Activated CD4-positive, alpha-beta memory T cell treated with anti-CD3 and anti-CD28 coated beads for 36 hours (primary cell): ENCODE measurements around the gene IKZF2. TPM values are rescaled to one million over a fixed set of nuclear protein-coding genes. Genes with fewer than 3 reads are reported as not detected.

Experiments
- CTCF ChIA-PET: fragments of 350-600 bp; sonication (Branson Sonifier 250); formaldehyde crosslinking; loops from one replicate; lab custom pipeline; 2021; ENCODE audit warnings: antibody characterized with exemption, inconsistent platforms; lab: Charles Lee
- POLR2A ChIA-PET: fragments of 350-600 bp; sonication (Branson Sonifier 250); formaldehyde crosslinking; loops from one replicate; lab custom pipeline; 2021; ENCODE audit warnings: antibody characterized with exemption; lab: Charles Lee
- DNase-seq: peaks from one replicate; pipeline ENCODE4 v3.0.0-alpha.2; 2020
- H3K27ac Mint-ChIP-seq: one replicate; pipeline ENCODE4 v1.8.0; 2021; ENCODE audit warnings: mixed read lengths
- H3K27me3 Mint-ChIP-seq: one replicate; pipeline ENCODE4 v1.8.0; 2021; ENCODE audit warnings: mixed read lengths
- H3K36me3 Mint-ChIP-seq: one replicate; pipeline ENCODE4 v1.8.0; 2021; ENCODE audit warnings: mixed read lengths
- H3K4me1 Mint-ChIP-seq: one replicate; pipeline ENCODE4 v1.8.0; 2021; ENCODE audit warnings: low read depth, mixed read lengths
- H3K4me3 Mint-ChIP-seq: one replicate; pipeline ENCODE4 v1.8.0; 2021; ENCODE audit warnings: mild to moderate bottlenecking, mixed read lengths
- H3K9me3 Mint-ChIP-seq: one replicate; pipeline ENCODE4 v1.8.0; 2021; ENCODE audit warnings: mixed read lengths
- intact Hi-C: fragments of 100-400 bp; cut with micrococcal nuclease; formaldehyde crosslinking; loops from one replicate; pipeline ENCODE4 v1.15.1; 2023
- total RNA-seq, 2 experiments: library from RNA; stranded (reverse); gene quantifications; one replicate each; pipeline ENCODE4 v1.2.3, GENCODE V29; 2021

The IKZF2 gene
- total RNA-seq, 2 experiments from 2014 or later = 8.1 to 9.1 TPM

GRCh38 chr2:213020268-213020667 is 131.1 kb downstream of the IKZF2 start:
- Mint-ChIP-seq H3K9me3 (no peaks in the 10 kb centered on the region), H3K4me1 (peaks cover 33% of the 10 kb centered on the region), H3K4me3 (no peak overlapping the region), H3K27me3 (peaks cover 8% of the 10 kb centered on the region), H3K36me3 (no peaks in the 10 kb centered on the region), H3K27ac (no peak overlapping the region)
- CTCF ChIA-PET = no interaction called here
- intact Hi-C loops = no loop called here
- POLR2A ChIA-PET = no interaction called here
- no peak for DNase-seq

GRCh38 chr2:213019368-213019767 is 132.0 kb downstream of the IKZF2 start:
- no peak overlapping the region for H3K4me3 Mint-ChIP-seq
- H3K36me3 Mint-ChIP-seq = no peaks in the 10 kb centered on the region
- no peak for DNase-seq
- H3K27ac Mint-ChIP-seq = no peak overlapping the region
- ChIA-PET POLR2A (no interaction called here), CTCF (no interaction called here)
- peaks cover 10% of the 10 kb centered on the region for H3K27me3 Mint-ChIP-seq
- H3K9me3 Mint-ChIP-seq = no peaks in the 10 kb centered on the region
- H3K4me1 Mint-ChIP-seq = peaks cover 36% of the 10 kb centered on the region
- intact Hi-C loops = loop anchor here (5.0 kb wide), 1 partner anchor 157 kb away; no protein-coding TSS in a partner anchor

GRCh38 chr2:213018340-213018901 is 133.0 kb downstream of the IKZF2 start:
- POLR2A ChIA-PET = no interaction called here
- intact Hi-C loops = loop anchor here (5.0 kb wide), 1 partner anchor 156 kb away; no protein-coding TSS in a partner anchor
- H3K27me3 Mint-ChIP-seq = peaks cover 10% of the 10 kb centered on the region
- H3K4me1 Mint-ChIP-seq = peaks cover 36% of the 10 kb centered on the region
- no peaks in the 10 kb centered on the region for H3K36me3 Mint-ChIP-seq
- no peak overlapping the region for H3K4me3 Mint-ChIP-seq
- DNase-seq = no peak
- no peaks in the 10 kb centered on the region for H3K9me3 Mint-ChIP-seq
- CTCF ChIA-PET = interaction anchor here (1.4 kb wide), 1 partner anchor 108 kb away, joined by 3 read pairs; no protein-coding TSS in a partner anchor
- no peak overlapping the region for H3K27ac Mint-ChIP-seq

GRCh38 chr2:213017404-213017803 is 134.0 kb downstream of the IKZF2 start:
- H3K27ac Mint-ChIP-seq = no peak overlapping the region
- no peaks in the 10 kb centered on the region for H3K36me3 Mint-ChIP-seq
- H3K4me1 Mint-ChIP-seq = peaks cover 36% of the 10 kb centered on the region
- intact Hi-C loops = loop anchor here (2.0 to 5.0 kb wide), 4 partner anchors 49 to 287 kb away; no protein-coding TSS in a partner anchor
- CTCF ChIA-PET = interaction anchor here (1.4 kb wide), 1 partner anchor 109 kb away, joined by 3 read pairs; no protein-coding TSS in a partner anchor
- POLR2A ChIA-PET = interaction anchor here (0.7 kb wide), 1 partner anchor 9 kb away, joined by 3 read pairs; no protein-coding TSS in a partner anchor
- peaks cover 10% of the 10 kb centered on the region for H3K27me3 Mint-ChIP-seq
- no peak overlapping the region for H3K4me3 Mint-ChIP-seq
- H3K9me3 Mint-ChIP-seq = no peaks in the 10 kb centered on the region
- no peak for DNase-seq

- H3K4me1 Mint-ChIP-seq = peaks cover 31% of the 10 kb centered on the region
- H3K9me3 Mint-ChIP-seq = no peaks in the 10 kb centered on the region
- H3K27me3 Mint-ChIP-seq = peaks cover 10% of the 10 kb centered on the region
- DNase-seq = no peak
- ChIA-PET CTCF (interaction anchor here (1.4 kb wide), 1 partner anchor 109 kb away, joined by 3 read pairs; no protein-coding TSS in a partner anchor), POLR2A (interaction anchor here (0.7 kb wide), 1 partner anchor 9 kb away, joined by 3 read pairs; no protein-coding TSS in a partner anchor)
- no peak overlapping the region for H3K4me3 Mint-ChIP-seq
- no peaks in the 10 kb centered on the region for H3K36me3 Mint-ChIP-seq
- intact Hi-C loops = loop anchor here (1.0 to 5.0 kb wide), 5 partner anchors 48 to 286 kb away; no protein-coding TSS in a partner anchor
- no peak overlapping the region for H3K27ac Mint-ChIP-seq
Observed at GRCh38 chr2:213016984-213017351, 134.4 kb downstream of the IKZF2 start.

- intact Hi-C loops = loop anchor here (1.0 to 5.0 kb wide), 5 partner anchors 48 to 286 kb away; no protein-coding TSS in a partner anchor
- H3K4me3 Mint-ChIP-seq = no peak overlapping the region
- H3K27me3 Mint-ChIP-seq = peaks cover 10% of the 10 kb centered on the region
- ChIA-PET CTCF (no interaction called here), POLR2A (interaction anchor here (0.8 kb wide), 1 partner anchor 14 kb away, joined by 3 read pairs; no protein-coding TSS in a partner anchor)
- DNase-seq = no peak
- H3K27ac Mint-ChIP-seq = no peak overlapping the region
- no peaks in the 10 kb centered on the region for H3K36me3 Mint-ChIP-seq
- H3K4me1 Mint-ChIP-seq = peaks cover 28% of the 10 kb centered on the region
- no peaks in the 10 kb centered on the region for H3K9me3 Mint-ChIP-seq
Observed at GRCh38 chr2:213016166-213016983, 135.0 kb downstream of the IKZF2 start.

- H3K27ac Mint-ChIP-seq = peak overlapping the region; percentile 58
- H3K4me3 Mint-ChIP-seq = peak overlapping the region; percentile 35
- peak; percentile 76 for DNase-seq
- peaks cover 26% of the 10 kb centered on the region for H3K4me1 Mint-ChIP-seq
- ChIA-PET CTCF (interaction anchor here (0.6 kb wide), 1 partner anchor 100 kb away, joined by 4 read pairs; no protein-coding TSS in a partner anchor), POLR2A (interaction anchor here (0.8 kb wide), 1 partner anchor 13 kb away, joined by 3 read pairs; no protein-coding TSS in a partner anchor)
- intact Hi-C loops = loop anchor here (1.0 to 5.0 kb wide), 7 partner anchors 19 to 285 kb away; no protein-coding TSS in a partner anchor
- H3K9me3 Mint-ChIP-seq = no peaks in the 10 kb centered on the region
- H3K27me3 Mint-ChIP-seq = peaks cover 13% of the 10 kb centered on the region
- H3K36me3 Mint-ChIP-seq = no peaks in the 10 kb centered on the region
Observed at GRCh38 chr2:213015387-213016165, 135.8 kb downstream of the IKZF2 start.

- no peak overlapping the region for H3K4me3 Mint-ChIP-seq
- ChIA-PET CTCF (interaction anchor here (0.9 kb wide), 1 partner anchor 22 kb away, joined by 4 read pairs; no protein-coding TSS in a partner anchor), POLR2A (no interaction called here)
- no peaks in the 10 kb centered on the region for H3K36me3 Mint-ChIP-seq
- no peaks in the 10 kb centered on the region for H3K9me3 Mint-ChIP-seq
- peaks cover 13% of the 10 kb centered on the region for H3K27me3 Mint-ChIP-seq
- intact Hi-C loops = loop anchor here (2.0 kb wide), 1 partner anchor 139 kb away; no protein-coding TSS in a partner anchor
- no peak overlapping the region for H3K27ac Mint-ChIP-seq
- DNase-seq = no peak
- H3K4me1 Mint-ChIP-seq = peaks cover 26% of the 10 kb centered on the region
Observed at GRCh38 chr2:213013979-213014378, 137.4 kb downstream of the IKZF2 start.

GRCh38 chr2:213011505-213011904 is 139.9 kb downstream of the IKZF2 start:
- Mint-ChIP-seq H3K9me3 (no peaks in the 10 kb centered on the region), H3K4me1 (peaks cover 15% of the 10 kb centered on the region), H3K36me3 (no peaks in the 10 kb centered on the region), H3K27ac (no peak overlapping the region), H3K27me3 (peaks cover 6% of the 10 kb centered on the region), H3K4me3 (no peak overlapping the region)
- intact Hi-C loops = no loop called here
- ChIA-PET CTCF (interaction anchor here (1.1 kb wide), 1 partner anchor 142 kb away, joined by 3 read pairs; no protein-coding TSS in a partner anchor), POLR2A (no interaction called here)
- no peak for DNase-seq

- Mint-ChIP-seq H3K36me3 (no peaks in the 10 kb centered on the region), H3K4me3 (no peak overlapping the region), H3K27me3 (peaks cover 6% of the 10 kb centered on the region), H3K4me1 (peaks cover 3% of the 10 kb centered on the region), H3K27ac (no peak overlapping the region), H3K9me3 (no peaks in the 10 kb centered on the region)
- intact Hi-C loops = no loop called here
- ChIA-PET POLR2A (interaction anchor here (0.7 kb wide), 1 partner anchor 13 kb away, joined by 4 read pairs; no protein-coding TSS in a partner anchor), CTCF (interaction anchor here (1.1 kb wide), 1 partner anchor 143 kb away, joined by 3 read pairs; no protein-coding TSS in a partner anchor)
- DNase-seq = no peak
Observed at GRCh38 chr2:213010106-213010779, 141.2 kb downstream of the IKZF2 start.
